Stimulated activated CD8-positive, alpha-beta memory T cell treated with anti-CD3 and anti-CD28 coated beads, Interleukin-2, amount 100 ng/mL, for 48 hours (primary cell): ENCODE measurements around the gene FAM83E.
"Not testable (repeated sequence)": the region's sequence is repeated elsewhere in the genome, so short reads cannot be mapped to it uniquely, and the experiment has no call there.

Source experiments
- DNase-seq, 2 donors: peaks; one replicate each; pipeline ENCODE4 v3.0.0-alpha.2; 2020; ENCODE audit warnings: low read depth in 2 of 2

The FAM83E gene

GRCh38 chr19:48639483-48640375 lies 24.9 kb upstream of the FAM83E start:
- DNase-seq, result no peak

- no peak for DNase-seq
These were observed 24.0 kb upstream of the FAM83E start for GRCh38 chr19:48638831-48639381.

- no peak for DNase-seq
These were observed 23.3 kb upstream of the FAM83E start for GRCh38 chr19:48637948-48638830.

- DNase-seq, result peak; percentile 98
These were observed 22.6 kb upstream of the FAM83E start for GRCh38 chr19:48637449-48637947.

- no peak for DNase-seq
These were observed 22.1 kb upstream of the FAM83E start, which contains the start of gene DBP for GRCh38 chr19:48636859-48637448. TSS of gene DBP (minus strand) at chr19:48637379. CDS start at chr19:48636994, 385 bp downstream.

- DNase-seq, result no peak
These were observed 21.3 kb upstream of the FAM83E start for GRCh38 chr19:48635966-48636858.

- peak; percentile 61 to 71 for DNase-seq
These were observed 20.5 kb upstream of the FAM83E start for GRCh38 chr19:48635263-48635965.

GRCh38 chr19:48634424-48635262 lies 19.8 kb upstream of the FAM83E start:
- DNase-seq, result peak; percentile 90 to 93

GRCh38 chr19:48634036-48634342 lies 19.1 kb upstream of the FAM83E start:
- DNase-seq, result no peak

GRCh38 chr19:48633148-48634035 lies 18.5 kb upstream of the FAM83E start:
- no peak for DNase-seq

- no peak for DNase-seq
These were observed 17.8 kb upstream of the FAM83E start for GRCh38 chr19:48632692-48633147.

- not testable (repeated sequence) for DNase-seq
These were observed 17.4 kb upstream of the FAM83E start for GRCh38 chr19:48632286-48632685.

GRCh38 chr19:48631225-48631624 lies 16.3 kb upstream of the FAM83E start:
- no peak for DNase-seq

- DNase-seq, result no peak
These were observed 15.6 kb upstream of the FAM83E start for GRCh38 chr19:48630296-48631063.

- no peak for DNase-seq
These were observed 14.9 kb upstream of the FAM83E start for GRCh38 chr19:48629599-48630295.

- DNase-seq, result no peak
These were observed 14.4 kb upstream of the FAM83E start for GRCh38 chr19:48629297-48629598.
